GM04504 (cell line): ENCODE data around the gene ZBTB47.
A peak's percentile ranks its signal among the peaks of the same experiment; 100 is the strongest.

Experiments used
- DNase-seq: peaks from one replicate; pipeline ENCODE4 v3.0.0-alpha.2; 2012; ENCODE audit warnings: low read depth

Gene ZBTB47

DNA sequence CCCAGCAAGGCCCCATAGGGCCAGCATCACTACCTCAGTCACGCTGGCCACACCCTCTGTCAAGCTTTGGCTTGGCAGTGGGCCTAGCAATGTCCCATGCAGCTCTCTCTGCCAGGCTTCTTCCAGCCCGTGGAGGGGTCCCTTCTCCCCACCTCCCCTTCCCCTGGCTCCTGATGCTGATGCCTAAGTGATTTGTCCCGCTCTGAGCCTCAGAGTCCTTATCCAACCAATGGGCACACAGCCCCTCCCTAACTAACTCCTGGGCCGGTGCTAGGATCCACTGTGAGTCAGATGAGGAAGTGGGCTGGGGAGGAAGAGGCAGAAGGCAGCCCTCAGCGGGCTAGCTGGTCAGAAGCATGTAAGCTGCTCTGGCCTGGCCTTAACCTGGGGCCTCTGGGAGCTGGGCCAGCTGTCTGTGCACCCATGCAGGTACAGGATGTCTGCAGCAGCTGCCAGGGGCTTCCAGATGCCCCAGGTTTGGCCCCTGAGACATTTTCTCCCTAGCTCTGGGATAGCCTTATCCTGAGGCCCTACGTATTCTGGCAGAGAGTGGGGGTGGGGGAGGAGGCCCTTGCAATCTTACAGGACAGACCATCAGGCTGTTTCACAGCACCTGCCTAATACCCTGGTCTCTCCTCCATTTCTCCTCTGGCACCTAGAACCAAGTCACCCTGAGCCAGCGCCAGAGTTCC, 740 bp upstream of the ZBTB47 start:
- peak; percentile 35 for DNase-seq

DNA sequence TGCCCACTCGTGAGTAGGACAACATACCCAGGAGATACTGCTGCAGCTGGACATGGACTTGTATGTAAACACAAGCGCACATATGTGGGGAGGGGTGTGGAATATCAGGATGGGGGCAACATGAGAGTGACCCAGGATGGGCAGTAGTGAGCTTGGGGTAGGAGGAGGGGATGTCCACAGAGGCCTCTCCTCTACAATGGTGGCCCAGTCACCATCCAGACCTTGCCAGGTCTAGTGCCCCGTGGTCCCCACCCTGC, 266 bp upstream of the ZBTB47 start:
- DNase-seq = no peak

- peak; percentile 26 for DNase-seq
These were observed 1.1 kb downstream of the ZBTB47 start for GRCh38 chr3:42654331-42655201.

- no peak for DNase-seq
These were observed 1.9 kb downstream of the ZBTB47 start for GRCh38 chr3:42655331-42655888.

- DNase-seq = peak; percentile 44
These were observed 2.6 kb downstream of the ZBTB47 start for GRCh38 chr3:42655980-42656679.

GRCh38 chr3:42656680-42657610, 3.4 kb downstream of the ZBTB47 start:
- no peak for DNase-seq

- no peak for DNase-seq
These were observed 4.2 kb downstream of the ZBTB47 start for GRCh38 chr3:42657675-42658074.

DNA sequence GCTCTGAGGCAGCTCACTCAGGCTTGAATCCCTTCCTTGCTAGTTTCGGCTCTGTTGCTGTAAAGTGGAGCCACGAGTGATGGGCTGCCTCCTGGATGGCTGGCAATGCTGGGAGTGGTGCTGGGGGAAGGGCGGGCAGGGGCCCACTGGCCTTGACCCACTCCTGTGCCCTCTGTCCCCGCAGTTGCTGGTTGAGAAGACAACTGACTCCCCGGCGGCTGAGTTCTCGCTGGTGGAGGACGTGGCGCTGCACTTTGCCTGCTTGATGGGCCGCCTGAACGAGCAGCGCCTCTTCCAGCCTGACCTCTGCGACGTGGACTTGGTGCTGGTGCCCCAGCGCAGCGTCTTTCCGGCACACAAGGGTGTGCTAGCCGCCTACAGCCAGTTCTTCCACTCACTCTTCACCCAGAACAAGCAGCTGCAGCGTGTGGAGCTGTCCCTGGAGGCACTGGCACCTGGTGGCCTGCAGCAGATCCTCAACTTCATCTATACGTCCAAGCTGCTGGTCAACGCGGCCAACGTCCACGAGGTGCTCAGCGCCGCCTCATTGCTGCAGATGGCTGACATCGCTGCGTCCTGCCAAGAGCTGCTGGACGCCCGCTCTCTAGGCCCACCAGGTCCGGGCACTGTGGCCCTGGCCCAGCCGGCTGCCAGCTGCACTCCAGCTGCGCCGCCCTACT, 4.7 kb downstream of the ZBTB47 start:
- no peak for DNase-seq

- DNase-seq = no peak
These were observed 5.4 kb downstream of the ZBTB47 start for GRCh38 chr3:42658771-42659390.

DNA sequence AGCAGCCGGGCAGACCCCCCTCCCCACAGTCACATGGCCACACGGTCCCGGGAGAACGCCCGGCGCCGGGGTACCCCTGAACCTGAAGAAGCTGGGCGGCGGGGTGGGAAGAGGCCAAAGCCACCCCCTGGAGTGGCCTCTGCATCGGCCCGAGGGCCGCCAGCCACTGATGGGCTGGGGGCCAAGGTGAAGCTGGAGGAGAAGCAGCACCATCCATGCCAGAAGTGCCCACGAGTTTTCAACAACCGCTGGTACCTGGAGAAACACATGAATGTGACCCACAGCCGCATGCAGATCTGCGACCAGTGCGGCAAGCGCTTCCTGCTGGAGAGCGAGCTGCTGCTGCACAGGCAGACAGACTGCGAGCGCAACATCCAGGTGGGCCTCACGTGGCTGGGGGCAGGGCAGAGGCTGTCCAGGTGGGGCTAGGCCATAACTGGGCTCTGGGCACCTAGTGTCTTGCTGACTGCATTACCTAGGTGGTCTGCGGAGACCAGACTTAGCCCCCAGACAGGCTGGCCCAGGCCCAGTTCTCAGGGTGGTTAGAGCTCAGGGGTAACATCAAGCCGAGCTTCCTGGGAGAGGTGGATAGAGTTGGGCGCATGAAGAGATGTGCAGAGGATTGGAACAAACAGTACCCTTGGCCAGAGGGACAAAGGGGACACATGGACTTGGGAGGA, 6.1 kb downstream of the ZBTB47 start:
- no peak for DNase-seq

DNA sequence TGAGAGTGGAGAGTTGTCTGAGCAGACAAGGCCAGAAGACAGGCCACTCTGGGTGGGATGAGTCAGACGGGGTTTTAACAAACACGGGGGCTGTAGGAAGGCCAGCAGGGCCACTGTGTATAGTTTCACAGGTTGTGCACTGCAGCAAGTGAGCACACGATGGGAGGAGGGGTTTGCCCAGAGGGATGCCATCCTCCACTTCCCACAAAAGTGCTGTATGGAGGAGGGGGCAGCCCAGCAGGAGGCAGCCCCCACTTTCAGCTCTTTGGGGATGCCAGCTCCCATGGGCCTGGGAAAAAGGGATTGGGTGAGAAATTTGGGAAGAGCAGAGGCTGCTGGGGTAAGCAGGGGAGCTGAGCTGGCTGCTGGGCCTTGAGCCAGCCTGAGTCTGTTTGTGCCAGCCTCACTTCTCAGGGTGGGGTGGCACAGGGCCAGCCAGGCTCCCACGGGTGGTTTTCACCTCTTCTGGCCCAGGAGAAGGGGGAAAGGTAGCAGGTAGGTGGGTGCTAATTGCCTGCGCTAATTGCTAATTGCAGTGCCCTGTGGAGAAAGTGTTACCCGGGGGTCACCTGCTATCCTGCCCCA, 6.7 kb downstream of the ZBTB47 start:
- DNase-seq = no peak

DNA sequence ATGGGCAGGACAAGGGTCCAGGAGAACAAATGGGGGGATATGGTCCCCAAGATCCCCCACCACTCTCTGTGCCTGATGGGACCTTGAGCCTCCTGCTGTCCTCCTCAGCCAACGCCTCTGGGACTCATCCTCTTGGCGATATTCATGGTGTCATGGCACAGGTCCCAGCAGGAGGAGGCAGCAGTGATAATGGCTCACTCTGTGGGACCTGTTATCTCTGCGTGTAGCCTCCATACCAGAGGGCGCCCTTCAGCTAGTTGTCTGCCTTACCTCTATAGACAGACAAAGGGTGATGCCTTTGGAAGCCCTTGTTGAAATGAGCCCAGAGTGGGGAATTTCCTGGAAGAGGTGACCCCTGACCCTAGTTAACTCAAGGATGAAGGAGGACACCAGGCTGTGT, 7.4 kb downstream of the ZBTB47 start:
- DNase-seq = no peak

DNA sequence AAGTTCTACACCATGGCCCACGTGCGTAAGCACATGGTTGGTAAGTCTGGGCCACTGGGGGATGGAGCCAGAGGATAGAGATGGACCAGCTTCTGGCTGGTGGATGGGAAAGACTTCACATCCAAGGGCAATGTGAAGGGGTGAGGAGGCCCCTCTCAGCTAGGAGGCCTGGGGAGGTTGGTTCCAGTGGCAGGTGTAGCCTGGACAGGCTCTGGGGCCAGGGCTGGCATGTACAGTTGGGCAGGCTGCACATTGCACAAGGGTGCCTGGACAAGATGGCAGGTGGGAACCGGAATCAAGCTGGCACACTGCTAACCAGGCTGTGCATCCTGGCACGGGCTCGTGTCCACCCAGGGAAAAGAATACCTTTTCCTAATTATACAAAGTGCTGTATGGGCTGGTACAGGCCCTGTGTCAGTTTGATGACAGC, 8.1 kb downstream of the ZBTB47 start:
- DNase-seq = no peak

- DNase-seq = no peak
These were observed 8.7 kb downstream of the ZBTB47 start for GRCh38 chr3:42662037-42662812.

DNA sequence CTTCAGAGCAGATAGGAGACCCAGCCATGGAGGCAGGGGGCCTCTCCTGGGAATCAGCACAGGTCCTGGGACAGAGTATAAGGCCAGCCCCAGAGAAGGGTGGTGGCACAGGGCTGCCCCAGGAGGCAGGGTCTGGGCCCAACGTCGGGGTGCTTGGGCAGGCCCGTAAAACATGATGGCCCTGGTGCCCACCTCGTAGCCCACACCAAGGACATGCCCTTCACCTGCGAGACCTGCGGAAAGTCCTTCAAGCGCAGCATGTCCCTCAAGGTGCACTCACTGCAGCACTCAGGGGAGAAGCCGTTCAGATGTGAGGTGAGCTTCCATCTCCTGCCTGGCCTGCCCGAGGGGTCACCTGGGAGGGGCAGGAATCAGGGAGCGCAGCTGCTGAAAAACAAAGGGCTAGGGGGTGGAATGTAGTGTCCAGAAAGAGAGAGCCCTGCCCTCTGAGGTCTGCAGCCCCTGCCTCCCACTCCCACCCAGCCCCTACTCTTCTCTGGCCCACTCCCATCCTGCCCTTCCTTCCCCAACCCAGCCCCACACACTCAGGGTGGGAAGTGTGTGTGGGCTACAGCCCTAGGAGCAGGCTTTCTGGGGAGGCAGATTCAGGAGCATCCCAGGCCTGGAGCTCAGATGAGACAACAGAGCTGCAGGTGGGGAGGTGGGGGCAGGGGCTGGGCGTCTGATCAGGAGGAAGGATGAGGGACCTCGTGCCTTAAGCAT, 9.5 kb downstream of the ZBTB47 start:
- no peak for DNase-seq

DNA sequence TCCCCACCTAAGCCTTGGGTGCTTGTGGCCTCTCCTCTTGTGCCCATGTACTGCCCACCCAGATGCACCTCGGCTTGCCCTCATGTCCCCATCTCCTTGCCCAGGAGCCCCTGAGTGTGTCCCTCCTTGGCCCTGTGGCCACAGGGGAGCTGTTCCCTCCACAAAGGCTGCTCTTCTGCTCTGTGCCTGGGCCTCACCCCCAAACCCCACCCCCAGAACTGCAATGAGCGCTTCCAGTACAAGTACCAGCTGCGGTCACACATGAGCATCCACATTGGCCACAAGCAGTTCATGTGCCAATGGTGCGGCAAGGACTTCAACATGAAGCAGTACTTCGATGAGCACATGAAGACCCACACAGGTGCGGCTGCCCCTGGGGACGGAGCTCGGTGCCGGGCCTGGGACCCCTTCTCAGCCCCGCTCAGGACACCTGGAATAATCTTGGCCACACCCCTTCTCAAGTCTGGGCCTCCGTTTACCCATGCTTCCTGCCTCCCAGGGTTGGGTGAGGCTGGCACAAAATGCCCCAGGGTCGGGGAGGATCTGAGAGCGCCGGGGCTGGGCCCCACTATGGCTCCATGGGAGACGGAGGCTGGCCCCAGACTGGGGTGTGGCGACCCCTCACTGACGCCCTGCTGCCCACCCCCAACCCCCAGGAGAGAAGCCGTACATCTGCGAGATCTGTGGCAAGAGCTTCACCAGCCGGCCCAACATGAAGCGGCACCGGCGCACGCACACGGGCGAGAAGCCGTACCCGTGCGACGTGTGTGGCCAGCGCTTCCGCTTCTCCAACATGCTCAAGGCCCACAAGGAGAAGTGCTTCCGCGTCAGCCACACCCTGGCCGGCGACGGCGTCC, 10.3 kb downstream of the ZBTB47 start:
- no peak for DNase-seq

GRCh38 chr3:42664438-42664803, 10.9 kb downstream of the ZBTB47 start:
- no peak for DNase-seq
